H1 (cell line): ENCODE results near the gene EOGT. TPM values are rescaled to one million over a fixed set of nuclear protein-coding genes. Genes with fewer than 3 reads are reported as not detected.

ENCODE experiments used
- microRNA counts: library from miRNA; unstranded; fragments of <30 nt; microRNA quantifications from one replicate; lab custom pipeline; 2015
- microRNA-seq, 2 experiments: library from miRNA; unstranded; fragments of <30 nt; microRNA quantifications; one replicate each; pipeline versions ENCODE4 to v1.2.0, GENCODE V29; 2016 to 2020; ENCODE audit warnings: borderline microRNAs expressed in 2 of 2, borderline number of aligned reads in 2 of 2, borderline replicate concordance in 1 of 2
- polyA plus RNA-seq, 7 experiments: library from polyadenylated mRNA; depleted of rRNA in 3 of 7; stranded (reverse) in 5 of 7; unstranded in 2 of 7; fragments of >200 nt in 5 of 7; fragments of 200-250 nt in 2 of 7; gene quantifications; 1 replicate in 5 of 7; 2 replicates in 1 of 7; 4 replicates in 1 of 7; pipeline versions ENCODE4 v1.2.1 to v1.2.3, GENCODE V29; 2011 to 2013; ENCODE audit warnings: missing spikeins in 2 of 7, mixed read lengths in 2 of 7
- small RNA-seq: library from polyadenylated mRNA; stranded (forward); fragments of <200 nt; extraction: miRNeasy Mini kit (QIAGEN cat#:217004); gene quantifications from one replicate; pipeline ENCODE3, GENCODE V24; 2013; ENCODE audit not compliant: insufficient read depth
- total RNA-seq: library from RNA; stranded (reverse); fragmentation: NEBNext Ultra II Directional; extraction: Animal tissue kit (Norgen Biotek cat#: 25700); gene quantifications from 2 replicates; pipeline ENCODE4 v1.2.1, GENCODE V29; 2021

EOGT gene
- total and polyA plus RNA-seq, 2 of the 8 experiments (the other 6 are each of a cell fraction or from before 2014, with no cell fraction given), result 6.7 to 20.7 TPM

MicroRNA genes within 50 kb of the gene (microRNA counts, 767-probe panel; counts per million panel counts)
- 879 counts per million, percentile 95 among the panel's probes with 10 or more counts for microRNA hsa-miR-3136-5p (lab: Ali Mortazavi, UCI)

Small RNAs within 50 kb of the gene (microRNA-seq; reads per million reads assigned to microRNA genes)
- 0 to 0.20 reads per million in 2 experiments for gene MIR3136

Small RNAs within 50 kb of the gene (small RNA-seq; reads per million reads assigned to genes)
- 2.4 reads per million, percentile 26 among the genes with 10 or more reads in this experiment for gene MIR3136

Other genes with a start within 250 kb of the EOGT start
- gene TAFA4, start 81.1 kb downstream of the EOGT start, total RNA-seq, result 9.5 and 11.8 TPM in 2 replicates
- gene TAFA4, start 81.1 kb downstream of the EOGT start, polyA plus RNA-seq (2011; rRNA removed), result 2.7 and 4.8 TPM in 2 replicates
- gene TMF1, start 38.6 kb upstream of the EOGT start, total RNA-seq, result 17.8 and 18.3 TPM in 2 replicates
- 1.4 TPM in 2 replicates for gene TMF1, start 38.6 kb upstream of the EOGT start, polyA plus RNA-seq (2011; rRNA removed)
- gene UBA3, start 66.7 kb upstream of the EOGT start, total RNA-seq, result 76.0 and 97.8 TPM in 2 replicates
- 23.3 and 40.8 TPM in 2 replicates for gene UBA3, start 66.7 kb upstream of the EOGT start, polyA plus RNA-seq (2011; rRNA removed)
- gene ARL6IP5, start 71.3 kb upstream of the EOGT start, total RNA-seq, result 30.1 and 31.0 TPM in 2 replicates
- 24.9 and 32.0 TPM in 2 replicates for gene ARL6IP5, start 71.3 kb upstream of the EOGT start, polyA plus RNA-seq (2011; rRNA removed)
- gene LMOD3, start 108.9 kb upstream of the EOGT start, total RNA-seq, result not detected in 2 replicates
- not detected in 2 replicates for gene LMOD3, start 108.9 kb upstream of the EOGT start, polyA plus RNA-seq (2011; rRNA removed)